Endothelial cell (in vitro differentiated cells): ENCODE data around the gene ZNF831. TPM values are rescaled to one million over a fixed set of nuclear protein-coding genes. Genes with fewer than 3 reads are reported as not detected.

Source experiments
- DNase-seq: peaks from one replicate; pipeline ENCODE4 v3.0.0; 2021; ENCODE audit warnings: low spot score
- H3K27ac Mint-ChIP-seq: one replicate; pipeline ENCODE4 v1.8.0; 2021; ENCODE audit warnings: mixed read lengths, inconsistent platforms; ENCODE audit not compliant: unreplicated experiment
- H3K27me3 Mint-ChIP-seq: one replicate; pipeline ENCODE4 v1.8.0; 2021; ENCODE audit warnings: mild to moderate bottlenecking, moderate library complexity, mixed read lengths, inconsistent platforms; ENCODE audit not compliant: unreplicated experiment
- H3K36me3 Mint-ChIP-seq: one replicate; pipeline ENCODE4 v1.8.0; 2021; ENCODE audit warnings: mild to moderate bottlenecking, low read depth, mixed read lengths, inconsistent platforms; ENCODE audit not compliant: unreplicated experiment
- H3K4me1 Mint-ChIP-seq: one replicate; pipeline ENCODE4 v1.8.0; 2021; ENCODE audit warnings: mild to moderate bottlenecking, mixed read lengths, inconsistent platforms; ENCODE audit not compliant: unreplicated experiment
- H3K4me3 Mint-ChIP-seq: one replicate; pipeline ENCODE4 v1.8.0; 2021; ENCODE audit warnings: mild to moderate bottlenecking, mixed read lengths, inconsistent platforms; ENCODE audit not compliant: unreplicated experiment
- H3K9me3 Mint-ChIP-seq: one replicate; pipeline ENCODE4 v1.8.0; 2021; ENCODE audit warnings: mixed read lengths, inconsistent platforms; ENCODE audit not compliant: unreplicated experiment
- CTCF ChIP-seq: fragments of 200-600 bp; sonication (generic); IDR thresholded peaks from one replicate; pipeline ENCODE4 v1.5.0; 2021; ENCODE audit warnings: antibody characterized with exemption; ENCODE audit not compliant: unreplicated experiment
- total RNA-seq: library from RNA; stranded (reverse); fragmentation: NEBNext Ultra II Directional; extraction: Animal tissue kit (Norgen Biotek cat#: 25700); gene quantifications from one replicate; pipeline ENCODE4 v1.2.1, GENCODE V29; 2021; ENCODE audit not compliant: unreplicated experiment

ZNF831 gene
- total RNA-seq, 1 donor from 2014 or later, result 0.56 TPM

- H3K9me3 Mint-ChIP-seq, result no peaks in the 10 kb centered on the region
These were observed 67.6 kb downstream of the ZNF831 start for GRCh38 chr20:59231124-59231804.

DNA sequence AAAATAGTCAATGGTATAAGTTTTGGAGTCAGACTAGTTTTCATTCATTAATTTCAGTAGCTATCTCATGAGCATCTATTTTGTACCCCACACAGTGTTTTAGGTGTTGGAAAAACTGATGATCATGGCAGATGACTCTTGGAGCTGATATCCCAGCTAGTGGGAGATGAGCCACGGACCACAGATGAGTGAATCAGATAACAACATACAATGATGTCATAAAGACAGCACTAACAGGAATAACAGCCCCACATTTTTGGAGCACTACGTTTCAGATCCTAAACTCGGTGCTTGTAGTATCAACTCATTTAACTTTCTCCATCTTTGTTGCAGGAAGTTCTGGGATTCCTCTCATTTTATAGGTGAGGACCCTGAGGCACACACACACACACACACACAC lies 69.0 kb downstream of the ZNF831 start:
- no peaks in the 10 kb centered on the region for H3K36me3 Mint-ChIP-seq
- TF ChIP-seq CTCF, result no peak
- no peak overlapping the region for H3K4me3 Mint-ChIP-seq
- H3K9me3 Mint-ChIP-seq, result no peaks in the 10 kb centered on the region
- DNase-seq, result no peak
- H3K27ac Mint-ChIP-seq, result no peak overlapping the region
- H3K4me1 Mint-ChIP-seq, result no peaks in the 10 kb centered on the region
- no peaks in the 10 kb centered on the region for H3K27me3 Mint-ChIP-seq

More at GRCh38 chr20:59231124-59231804, 67.6 kb downstream of the ZNF831 start:
- H3K4me3 Mint-ChIP-seq, result no peak overlapping the region
- no peaks in the 10 kb centered on the region for H3K4me1 Mint-ChIP-seq
- H3K27me3 Mint-ChIP-seq, result no peaks in the 10 kb centered on the region
- no peaks in the 10 kb centered on the region for H3K36me3 Mint-ChIP-seq
- H3K27ac Mint-ChIP-seq, result no peak overlapping the region
- no peak for TF ChIP-seq CTCF
- DNase-seq, result no peak

DNA sequence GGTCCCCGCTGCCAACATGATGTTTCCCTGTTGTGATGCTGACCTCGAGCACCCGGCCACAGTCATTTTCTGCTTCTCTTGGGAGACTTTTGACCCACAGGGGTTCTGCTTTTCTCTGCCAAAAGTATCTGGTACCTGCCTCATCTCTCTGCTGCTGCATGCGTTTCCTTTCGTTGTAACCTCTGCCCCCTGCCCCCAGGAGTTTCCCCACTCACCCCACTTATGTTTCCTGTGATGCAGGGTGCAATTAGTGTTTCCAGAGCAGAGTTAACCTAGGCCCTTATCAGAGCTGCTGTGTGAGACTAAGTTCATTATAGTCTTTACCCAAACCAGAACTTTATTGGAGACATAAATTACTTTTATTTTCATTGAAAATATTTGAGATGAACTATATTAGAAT lies 71.6 kb downstream of the ZNF831 start:
- no peaks in the 10 kb centered on the region for H3K27me3 Mint-ChIP-seq
- TF ChIP-seq CTCF, result no peak
- no peak overlapping the region for H3K4me3 Mint-ChIP-seq
- no peaks in the 10 kb centered on the region for H3K4me1 Mint-ChIP-seq
- H3K9me3 Mint-ChIP-seq, result no peaks in the 10 kb centered on the region
- DNase-seq, result no peak
- H3K27ac Mint-ChIP-seq, result no peak overlapping the region
- no peaks in the 10 kb centered on the region for H3K36me3 Mint-ChIP-seq

DNA sequence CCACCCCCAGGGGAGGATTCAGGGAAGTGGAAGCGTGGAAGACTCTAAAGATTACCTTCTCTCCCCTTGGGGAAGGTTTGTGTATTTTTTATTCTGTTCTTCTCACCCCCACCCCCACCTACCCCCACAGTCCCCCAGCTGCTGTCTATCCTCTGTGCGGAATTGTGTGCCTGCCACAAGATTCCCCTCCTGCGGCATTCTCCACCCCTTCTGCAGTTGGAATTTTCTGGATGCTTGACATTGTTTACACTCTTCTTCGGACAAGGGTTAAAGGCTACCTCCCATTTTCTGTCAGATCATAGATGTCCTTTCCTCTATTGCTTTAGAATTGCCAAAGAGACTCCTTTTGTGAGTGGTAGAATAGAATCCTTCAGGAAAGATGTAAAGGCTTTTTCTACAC lies 76.4 kb downstream of the ZNF831 start:
- no peaks in the 10 kb centered on the region for H3K27me3 Mint-ChIP-seq
- no peak for TF ChIP-seq CTCF
- no peaks in the 10 kb centered on the region for H3K4me1 Mint-ChIP-seq
- no peak for DNase-seq
- H3K9me3 Mint-ChIP-seq, result no peaks in the 10 kb centered on the region
- no peaks in the 10 kb centered on the region for H3K36me3 Mint-ChIP-seq
- H3K4me3 Mint-ChIP-seq, result no peak overlapping the region
- no peak overlapping the region for H3K27ac Mint-ChIP-seq

GRCh38 chr20:59242714-59243626 lies 79.3 kb downstream of the ZNF831 start:
- no peaks in the 10 kb centered on the region for H3K27me3 Mint-ChIP-seq
- no peak overlapping the region for H3K4me3 Mint-ChIP-seq
- H3K4me1 Mint-ChIP-seq, result no peaks in the 10 kb centered on the region
- no peaks in the 10 kb centered on the region for H3K9me3 Mint-ChIP-seq
- no peaks in the 10 kb centered on the region for H3K36me3 Mint-ChIP-seq
- H3K27ac Mint-ChIP-seq, result no peak overlapping the region
- TF ChIP-seq CTCF, result no peak
- no peak for DNase-seq
